Thyroid gland (tissue), 4 donors: ENCODE measurements around the gene C20orf141. TPM values are rescaled to one million over a fixed set of nuclear protein-coding genes. Genes with fewer than 3 reads are reported as not detected.

Experiments
- total RNA-seq, 4 donors: library from RNA; depleted of rRNA; stranded (reverse); fragments of >200 nt; gene quantifications; one replicate each; pipeline ENCODE4 v1.2.3, GENCODE V29; 2016

C20orf141 gene
- total RNA-seq, 4 donors from 2014 or later, result not detected

Other genes with a start within 250 kb of the C20orf141 start
- 10 to 100 TPM; 46.8 to 85.9 (median 64.1) TPM for gene NOP56, start 162.4 kb upstream of the C20orf141 start, total RNA-seq
- 100 to 1,000 TPM; 126 to 161 (median 141) TPM for gene IDH3B, start 150.8 kb upstream of the C20orf141 start, total RNA-seq
- gene EBF4, start 122.2 kb upstream of the C20orf141 start, total RNA-seq, result 10 to 100 TPM; 24.2 to 55.8 (median 42.4) TPM
- gene CPXM1, start 14.4 kb upstream of the C20orf141 start, total RNA-seq, result 10 to 100 TPM in 3 of 4 donors, 1 to 10 TPM in 1; 1.3 to 38.5 (median 16.5) TPM
- not detected for gene TMEM239, start 1.4 kb downstream of the C20orf141 start, total RNA-seq
- 10 to 100 TPM; 38.0 to 95.9 (median 63.4) TPM for gene PCED1A, start 25.7 kb downstream of the C20orf141 start, total RNA-seq
- 10 to 100 TPM; 26.7 to 44.9 (median 43.4) TPM for gene VPS16, start 25.8 kb downstream of the C20orf141 start, total RNA-seq
- 100 to 1,000 TPM in 2 of 4 donors, 10 to 100 TPM in 2; 73.4 to 110 (median 93.1) TPM for gene PTPRA, start 58.5 kb downstream of the C20orf141 start, total RNA-seq
- 1 to 10 TPM in 1 of 4 donors, not detected in 3; 1.6 TPM for gene GNRH2, start 228.6 kb downstream of the C20orf141 start, total RNA-seq
- gene MRPS26, start 231.1 kb downstream of the C20orf141 start, total RNA-seq, result 100 to 1,000 TPM in 2 of 4 donors, 10 to 100 TPM in 2; 56.3 to 148 (median 86.4) TPM